HG03066 (cell line): ENCODE results near the gene SMAD6.
"Not testable (repeated sequence)": the region's sequence is repeated elsewhere in the genome, so short reads cannot be mapped to it uniquely, and the experiment has no call there.

Source experiments
- ATAC-seq: cut with Tn5 transposase; IDR thresholded peaks from one replicate; pipeline ENCODE4 v1.9.1; 2021; ENCODE audit warnings: low read depth; ENCODE audit not compliant: unreplicated experiment

The SMAD6 gene

DNA sequence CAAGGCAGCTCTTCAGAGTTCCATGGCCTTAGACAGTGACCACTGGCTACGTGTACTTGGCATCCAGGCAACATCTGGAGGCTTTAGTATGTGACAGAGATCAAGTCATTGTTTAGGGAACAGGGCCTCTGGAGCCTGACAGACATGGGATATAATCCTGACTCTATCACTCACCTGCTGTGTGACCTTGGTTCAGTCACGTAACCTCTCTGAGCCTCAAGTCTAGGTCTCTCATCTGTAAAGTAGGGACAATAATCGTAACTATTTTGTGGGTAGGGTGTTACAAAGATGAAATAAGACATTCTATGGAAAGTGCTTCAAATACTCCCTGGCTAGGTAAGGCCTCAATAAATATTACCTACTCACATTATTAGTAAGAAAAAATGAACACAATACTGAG, 114.2 kb downstream of the SMAD6 start:
- ATAC-seq, result no peak

DNA sequence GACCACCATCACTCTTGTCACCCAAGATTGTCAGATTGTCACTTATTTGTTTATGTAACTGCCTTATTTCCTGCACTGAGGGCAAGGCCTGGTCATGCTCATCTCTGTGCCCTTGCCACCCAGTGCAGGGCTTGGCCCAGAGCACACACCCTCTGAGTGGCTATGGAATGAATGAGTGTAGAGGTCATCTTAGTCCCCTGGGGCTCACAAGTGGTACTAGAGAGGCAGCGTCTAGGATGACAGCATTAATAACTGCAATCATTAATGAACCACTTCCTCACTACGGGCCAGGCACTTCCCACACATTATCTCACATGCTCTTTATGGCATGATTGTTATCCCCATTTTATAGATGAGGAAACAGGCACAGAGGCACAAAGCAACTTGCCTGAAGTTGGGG, 117.0 kb downstream of the SMAD6 start:
- ATAC-seq, result no peak

DNA sequence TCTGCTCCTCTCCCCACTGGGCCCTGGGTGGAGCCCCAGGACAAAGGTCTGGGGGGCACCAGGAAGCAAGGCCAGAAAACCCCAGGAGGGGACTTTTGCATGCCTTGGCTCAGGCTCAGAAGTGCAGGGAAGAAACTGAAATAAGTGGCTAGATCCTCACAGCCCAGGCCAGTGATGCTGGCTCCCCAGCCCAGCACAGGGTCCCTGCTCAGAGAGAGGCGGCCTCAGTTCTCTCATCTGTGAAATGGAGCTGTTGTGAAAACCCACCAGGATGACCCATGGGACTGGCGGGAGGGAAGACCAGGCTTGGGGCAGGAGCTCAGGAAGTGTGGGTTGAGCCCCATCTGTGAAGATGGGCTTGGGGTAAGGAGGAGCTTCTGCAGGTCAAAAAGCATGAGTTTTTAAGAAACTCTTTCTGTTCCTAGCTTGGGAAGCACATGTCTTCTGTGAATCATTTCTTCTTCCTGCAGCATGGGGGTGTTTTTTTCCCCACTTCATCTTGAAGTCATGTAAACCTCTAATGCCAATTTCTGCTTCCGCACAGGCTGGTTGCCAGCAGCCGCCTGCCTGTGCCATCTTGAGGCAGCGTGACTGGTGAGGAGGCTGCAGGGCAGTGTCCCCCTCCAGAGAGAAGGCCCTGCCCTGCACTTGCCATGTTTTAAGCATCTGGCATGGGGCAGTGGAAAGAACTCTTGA, 118.6 kb downstream of the SMAD6 start:
- ATAC-seq, result no peak

DNA sequence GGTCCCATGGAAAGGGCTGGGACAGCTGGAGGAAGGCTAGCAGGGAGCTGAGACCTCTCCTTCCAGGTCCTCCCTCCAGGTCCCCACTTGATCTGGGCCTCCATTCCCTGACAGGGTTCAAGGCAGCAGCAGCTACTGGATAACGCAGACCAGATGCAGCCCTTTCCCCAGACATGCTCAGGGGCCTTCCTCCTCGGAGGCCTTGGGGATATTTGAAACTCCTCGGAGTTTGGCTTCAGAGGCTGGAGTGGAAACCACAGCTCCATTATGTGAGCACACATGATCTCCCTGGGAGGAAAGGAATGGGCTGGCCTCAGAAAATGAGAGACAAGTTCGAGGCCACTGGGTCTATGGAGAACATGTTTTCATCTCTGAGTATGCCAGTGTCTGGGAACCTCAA, 119.3 kb downstream of the SMAD6 start:
- no peak for ATAC-seq

DNA sequence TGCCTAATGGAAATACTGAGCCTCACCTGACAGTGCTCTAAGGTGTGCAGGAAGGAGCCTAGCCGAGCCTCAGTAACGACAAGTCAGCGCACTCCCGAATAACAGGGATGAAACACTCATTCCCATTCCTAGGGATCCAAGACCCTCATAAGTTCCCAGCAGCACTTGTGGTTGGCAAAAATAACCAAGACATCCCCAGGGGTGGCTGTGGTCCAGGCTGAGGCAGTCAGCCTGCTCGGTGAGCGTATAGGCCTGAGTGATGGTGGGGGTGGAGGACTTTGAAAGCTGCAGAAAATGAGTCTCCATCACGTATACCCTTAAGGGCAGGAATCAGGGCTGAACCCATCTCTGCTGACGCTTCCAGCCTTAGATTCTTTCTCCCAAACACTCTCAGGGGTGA, 120.1 kb downstream of the SMAD6 start:
- no peak for ATAC-seq

DNA sequence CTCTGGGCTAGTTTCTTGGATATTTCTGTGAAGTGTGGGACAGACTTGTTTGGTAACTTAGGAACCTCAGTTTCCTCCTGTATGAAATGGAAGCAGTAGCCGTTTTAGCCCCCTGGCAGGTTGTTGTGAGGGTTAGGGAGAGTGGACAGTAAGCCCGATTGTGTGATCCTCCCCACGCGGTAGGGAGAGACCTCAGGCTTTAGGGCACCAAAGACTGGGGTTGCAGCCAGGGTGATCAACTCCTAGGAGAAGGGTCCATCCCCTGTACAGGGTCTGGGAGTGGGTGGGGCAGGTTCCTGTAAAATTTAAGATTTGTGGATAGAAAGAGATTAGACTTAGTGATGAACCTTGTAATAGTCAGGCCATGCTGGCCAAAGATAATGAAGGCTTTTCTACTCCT, 120.5 kb downstream of the SMAD6 start:
- ATAC-seq, result no peak

DNA sequence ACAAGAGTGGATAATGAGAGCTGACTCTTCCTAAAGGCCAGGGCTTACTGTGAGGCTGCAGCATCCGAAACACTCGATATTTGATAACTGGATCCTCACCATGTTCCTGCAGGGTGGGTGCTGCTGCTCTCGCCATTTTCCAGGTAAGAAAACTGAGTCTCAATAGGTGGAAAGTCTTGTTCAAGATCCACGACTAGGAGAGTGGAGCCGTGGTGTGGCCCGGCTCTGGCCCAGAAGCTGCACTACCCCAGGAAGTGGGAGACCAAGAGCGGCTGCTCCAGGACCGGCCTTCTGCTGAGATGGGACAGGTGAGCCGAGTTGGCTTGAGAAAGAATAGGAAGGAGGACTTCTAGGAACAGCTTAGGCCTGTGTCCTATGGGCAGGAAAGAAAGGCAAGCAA, 121.6 kb downstream of the SMAD6 start:
- ATAC-seq, result no peak

DNA sequence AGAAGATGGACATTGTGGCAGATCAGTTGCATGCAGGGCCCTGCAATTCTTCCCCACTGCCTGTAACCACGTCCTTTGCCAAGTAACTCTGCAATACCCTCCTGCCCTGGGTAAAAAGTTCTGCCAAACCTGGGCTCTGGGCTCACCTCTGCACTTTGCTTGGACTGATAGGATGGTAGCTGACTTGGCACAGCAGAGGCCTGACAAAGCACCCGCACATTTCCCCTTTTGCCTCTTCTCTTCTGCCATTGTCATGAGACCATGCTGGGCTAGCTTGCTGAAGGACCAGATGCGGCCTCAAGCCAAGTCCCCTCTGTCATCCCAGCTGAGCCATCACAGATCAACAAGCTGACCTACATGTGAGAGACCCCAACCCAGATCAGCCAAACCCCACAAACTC, 122.4 kb downstream of the SMAD6 start:
- ATAC-seq, result no peak

DNA sequence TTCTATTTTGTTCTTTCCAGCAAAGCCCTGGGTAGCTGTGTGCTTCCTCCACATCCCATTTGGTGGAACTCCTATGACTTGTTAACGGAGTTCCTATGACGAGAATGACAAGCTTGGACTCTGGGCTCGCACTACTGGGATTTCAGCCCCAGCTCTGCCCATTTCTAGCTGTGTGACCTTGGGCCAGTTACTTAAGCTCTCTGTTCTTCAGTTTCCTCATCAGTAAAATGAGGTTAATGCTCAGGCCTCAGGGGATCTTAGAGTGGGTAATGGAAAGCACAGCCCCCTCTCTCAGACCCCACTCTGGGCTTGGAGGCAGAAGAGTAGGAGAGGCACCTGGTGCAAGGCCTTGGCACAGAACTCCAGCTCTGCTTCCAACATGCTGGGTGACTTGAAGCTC, 123.1 kb downstream of the SMAD6 start:
- ATAC-seq, result no peak

DNA sequence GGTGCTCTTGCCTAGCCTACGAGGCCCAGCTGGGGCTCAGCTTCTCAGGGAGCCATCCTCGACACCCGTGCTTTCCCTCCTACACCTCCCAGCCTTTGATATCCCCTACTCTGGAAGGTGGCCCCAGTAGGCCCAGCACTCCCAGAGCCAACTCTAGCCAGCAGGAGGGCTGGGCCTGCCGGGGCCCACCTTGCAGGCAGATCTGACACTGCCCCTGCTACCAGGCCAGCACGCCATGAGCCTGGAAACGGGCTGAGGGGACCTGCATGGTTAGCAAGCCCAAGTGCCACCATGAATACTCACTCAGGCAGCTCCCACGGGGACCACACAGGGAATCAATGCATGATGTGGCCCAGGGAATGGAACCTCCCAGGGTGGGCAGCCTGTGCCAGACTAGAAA, 123.7 kb downstream of the SMAD6 start:
- no peak for ATAC-seq

DNA sequence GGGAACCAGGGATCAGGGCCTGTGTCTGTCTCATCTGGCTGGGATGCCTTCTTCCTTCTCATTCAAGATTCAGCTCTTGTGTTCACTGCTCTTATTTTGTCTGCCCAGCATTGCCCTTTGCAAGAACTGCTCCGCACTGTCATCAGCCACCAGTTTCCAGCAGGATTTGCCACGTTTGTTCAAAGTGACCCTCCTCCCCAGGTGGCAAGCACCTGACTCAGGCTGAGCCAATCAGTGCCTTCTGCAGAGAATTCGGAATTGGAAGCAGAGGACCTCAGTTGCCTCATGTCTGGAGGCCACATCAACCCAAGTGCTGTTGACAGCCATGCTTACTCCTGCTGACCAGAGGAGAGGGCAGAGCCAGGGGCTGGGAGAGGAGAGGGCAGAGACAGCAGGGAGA, 124.5 kb downstream of the SMAD6 start:
- no peak for ATAC-seq

DNA sequence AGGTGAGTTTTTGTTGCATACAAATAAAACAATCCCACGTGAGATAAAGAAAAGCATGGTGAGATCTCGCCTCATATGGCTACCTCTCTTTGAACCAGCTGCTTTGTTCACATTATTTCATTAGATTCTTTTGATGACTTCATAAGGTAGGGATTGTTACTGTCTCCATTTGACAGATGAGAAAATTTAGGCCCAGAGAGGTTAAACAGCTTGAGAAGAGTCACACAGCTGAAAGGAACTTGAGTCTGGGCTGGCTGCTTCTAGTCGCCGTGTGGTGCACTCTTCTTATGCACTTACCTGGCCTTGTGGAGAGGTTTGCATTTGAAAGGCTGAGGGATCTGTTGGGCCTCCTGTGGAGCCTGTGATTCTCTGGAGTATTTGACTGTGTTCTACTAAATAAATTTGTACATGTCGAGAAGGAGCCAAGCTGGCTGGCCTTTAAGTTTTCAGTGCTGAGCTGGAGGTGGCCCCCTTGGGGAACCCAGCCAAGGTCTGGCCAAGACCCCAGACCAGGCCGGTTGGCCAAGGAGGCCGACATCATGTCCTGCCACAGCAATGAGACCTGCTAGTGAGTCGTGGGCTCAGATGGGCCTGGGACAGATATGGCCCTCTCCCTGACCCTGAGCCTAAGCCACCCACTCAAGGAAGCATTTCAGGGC, 125.1 kb downstream of the SMAD6 start:
- no peak for ATAC-seq

DNA sequence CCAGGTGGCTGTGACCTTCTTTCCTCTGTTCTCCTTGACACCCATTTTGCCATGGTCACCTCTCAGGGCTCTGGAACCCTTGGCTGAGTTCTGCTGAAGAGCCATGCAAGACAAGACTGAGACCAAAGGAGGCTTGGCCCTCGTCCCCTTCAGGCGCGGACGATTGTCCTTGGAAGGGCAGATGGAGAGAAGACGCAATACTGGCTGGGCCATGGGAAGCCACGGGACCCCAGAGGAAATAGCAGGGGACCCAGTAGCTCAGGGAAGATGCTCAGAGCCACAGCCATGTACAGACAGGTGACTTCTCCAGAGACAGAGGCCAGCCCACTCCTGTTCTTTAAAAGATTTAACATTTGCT, 125.6 kb downstream of the SMAD6 start:
- ATAC-seq, result no peak

DNA sequence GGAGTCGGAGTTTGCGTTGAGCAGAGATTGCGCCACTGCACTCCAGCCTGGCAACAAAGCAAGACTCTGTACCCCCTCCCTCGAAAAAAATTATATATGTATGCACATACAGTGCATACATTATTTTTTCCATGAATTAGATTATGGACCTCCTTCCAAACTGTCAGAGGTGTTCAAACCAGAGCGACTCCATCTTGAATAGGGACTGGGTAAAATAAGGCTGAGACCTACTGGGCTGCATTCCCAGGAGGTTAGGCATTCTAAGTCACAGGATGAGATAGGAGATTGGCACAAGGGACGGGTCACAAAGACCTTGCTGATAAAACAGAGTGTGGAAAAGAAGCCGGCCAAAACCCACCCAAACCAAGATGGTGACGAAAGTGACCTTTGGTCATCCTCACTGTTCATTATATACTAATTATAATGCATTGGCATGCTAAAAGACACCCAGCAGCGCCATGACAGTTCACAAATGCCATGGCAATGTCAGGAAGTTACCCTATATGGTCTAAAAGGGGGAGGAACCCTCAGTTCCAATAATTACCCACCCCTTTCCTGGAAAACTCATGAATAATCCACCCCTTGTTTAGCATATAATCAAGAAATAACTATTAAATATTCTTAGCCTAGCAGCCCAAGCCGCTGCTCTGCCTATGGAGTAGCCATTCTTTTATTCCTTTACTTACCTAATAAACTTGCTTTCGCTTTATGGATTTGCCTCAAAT, 126.9 kb downstream of the SMAD6 start:
- not testable (repeated sequence) for ATAC-seq

DNA sequence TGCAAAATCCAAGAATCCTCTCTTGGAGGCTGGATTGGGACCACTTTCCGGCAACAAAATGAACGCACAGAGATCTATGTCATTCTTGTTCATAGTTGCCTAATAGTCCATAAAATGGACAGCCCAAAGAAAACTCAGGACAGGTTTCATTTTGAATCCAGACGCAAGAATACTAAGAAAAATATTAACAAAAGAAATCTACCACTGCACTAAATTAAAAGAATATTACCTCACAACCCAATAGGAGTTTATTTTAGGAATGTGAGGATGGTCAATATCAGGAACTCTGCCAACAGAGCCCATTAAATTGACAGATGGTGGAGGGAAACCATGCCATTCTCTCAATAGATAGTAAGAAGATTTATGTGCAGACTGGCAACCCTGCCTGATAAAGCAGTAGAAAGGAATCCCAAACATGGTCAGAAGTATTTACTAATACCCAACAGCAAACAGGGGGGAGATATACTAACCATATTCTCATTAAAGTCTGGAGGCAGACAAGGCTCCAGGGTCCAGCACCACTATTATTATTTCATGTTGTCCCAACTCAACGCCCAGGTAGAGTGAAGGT, 127.6 kb downstream of the SMAD6 start:
- no peak for ATAC-seq

DNA sequence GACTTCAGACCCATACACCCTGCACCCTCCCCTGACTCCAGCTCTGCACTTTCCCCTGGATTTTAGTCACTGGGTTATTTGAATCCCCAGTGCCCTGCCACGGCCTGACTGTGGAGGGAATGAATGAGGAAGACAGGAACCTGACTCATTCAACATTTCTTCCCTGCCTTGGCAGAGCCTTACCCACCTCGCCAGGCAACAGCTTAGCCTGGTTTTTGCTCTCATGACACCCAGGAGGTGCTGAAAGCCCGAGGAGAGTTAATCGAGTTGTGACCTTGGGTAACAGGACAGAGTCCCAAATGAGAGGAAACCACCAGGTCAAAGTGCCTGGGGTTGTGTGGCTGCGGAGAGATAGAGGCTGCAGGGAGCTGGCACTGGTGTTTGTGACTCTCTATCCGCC, 128.3 kb downstream of the SMAD6 start:
- no peak for ATAC-seq

DNA sequence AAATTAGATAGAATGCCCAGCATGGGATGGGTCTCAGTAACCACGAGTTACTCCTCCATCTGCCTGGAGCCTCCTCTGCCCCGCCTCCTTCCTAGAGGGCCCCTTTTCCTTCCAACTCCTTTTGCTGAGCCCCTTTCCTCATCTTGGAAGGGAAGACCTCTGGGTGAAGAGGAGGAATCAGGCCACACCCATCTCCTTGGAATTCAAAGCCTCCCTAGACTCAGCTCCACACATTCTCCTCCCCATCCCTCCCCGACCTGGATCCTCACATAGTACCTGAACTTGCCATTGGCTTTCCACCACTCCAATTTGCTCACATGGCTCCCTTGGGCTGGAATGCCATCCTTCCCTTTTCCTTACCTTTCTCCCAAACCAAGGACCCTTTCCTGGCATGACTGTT, 128.8 kb downstream of the SMAD6 start:
- ATAC-seq, result no peak

DNA sequence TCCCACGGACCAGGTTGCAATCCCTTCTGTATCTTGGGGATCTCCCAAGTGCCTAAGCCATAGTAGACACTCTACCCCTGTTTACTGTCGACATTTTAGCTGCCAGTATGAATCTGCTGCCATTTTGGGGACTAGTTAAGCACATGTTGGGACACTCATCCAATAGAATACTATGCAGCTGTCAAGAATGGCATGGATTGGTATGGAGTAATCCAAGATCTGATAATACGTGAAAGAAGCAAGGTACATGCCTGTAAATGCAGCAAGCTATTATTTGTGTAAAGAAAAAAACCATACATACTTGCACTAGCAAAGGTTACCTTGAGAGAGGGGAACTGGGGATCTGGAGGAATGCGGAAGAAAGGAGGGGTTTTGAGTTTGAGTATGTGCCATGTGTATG, 129.3 kb downstream of the SMAD6 start:
- ATAC-seq, result no peak

DNA sequence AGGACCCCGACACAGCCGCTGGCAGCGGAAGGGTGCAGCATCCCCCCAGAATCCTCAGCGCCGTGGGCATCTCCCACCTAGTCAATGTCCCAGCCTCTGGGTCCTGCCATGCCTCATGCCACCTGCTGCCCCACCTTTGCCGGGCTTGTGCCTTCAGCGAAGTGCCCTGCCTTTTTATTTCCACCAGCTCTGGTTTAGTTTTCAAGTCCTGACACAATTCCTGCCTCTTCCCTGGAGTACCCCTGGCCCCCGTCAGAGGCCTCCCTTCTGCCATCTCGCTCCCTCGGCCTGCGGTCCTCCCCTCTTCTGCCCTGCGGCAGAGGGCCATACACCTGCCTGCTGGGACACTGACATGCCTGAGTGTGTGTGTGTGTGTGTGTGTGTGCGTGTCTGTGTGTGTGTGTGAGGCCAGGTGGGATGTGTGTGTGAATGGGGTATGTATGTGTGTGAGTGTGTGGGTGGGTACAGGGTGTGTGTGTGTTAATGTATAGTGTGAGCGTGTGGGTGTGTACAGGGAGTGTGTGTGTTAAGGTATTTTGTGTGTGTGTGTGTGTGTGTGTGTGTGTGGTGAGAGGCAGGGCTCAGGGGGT, 129.9 kb downstream of the SMAD6 start:
- ATAC-seq, result no peak
